HG03439 (cell line): ENCODE results near the gene TIPARP.

Source experiments
- ATAC-seq: cut with Tn5 transposase; IDR thresholded peaks from one replicate; pipeline ENCODE4 v1.9.1; 2021; ENCODE audit warnings: mild to moderate bottlenecking, moderate library complexity; ENCODE audit not compliant: unreplicated experiment

Gene TIPARP

GRCh38 chr3:156675830-156676767 lies 1.7 kb downstream of the TIPARP start:
- no peak for ATAC-seq

- ATAC-seq, result no peak
Observed at GRCh38 chr3:156676768-156677479, 2.5 kb downstream of the TIPARP start.

GRCh38 chr3:156677536-156677935 lies 3.1 kb downstream of the TIPARP start:
- no peak for ATAC-seq

- ATAC-seq, result no peak
Observed at GRCh38 chr3:156678197-156678596, 3.8 kb downstream of the TIPARP start.

GRCh38 chr3:156680243-156680914 lies 6.0 kb downstream of the TIPARP start:
- no peak for ATAC-seq

- ATAC-seq, result peak; percentile 66
Observed at GRCh38 chr3:156681002-156681401, 6.6 kb downstream of the TIPARP start.

- no peak for ATAC-seq
Observed at GRCh38 chr3:156682501-156682900, 8.1 kb downstream of the TIPARP start.

- no peak for ATAC-seq
Observed at GRCh38 chr3:156682963-156683362, 8.6 kb downstream of the TIPARP start.

GRCh38 chr3:156685198-156685597 lies 10.8 kb downstream of the TIPARP start:
- no peak for ATAC-seq

- ATAC-seq, result no peak
Observed at GRCh38 chr3:156685752-156686151, 11.4 kb downstream of the TIPARP start.

GRCh38 chr3:156687023-156687422 lies 12.6 kb downstream of the TIPARP start:
- no peak for ATAC-seq

- ATAC-seq, result no peak
Observed at GRCh38 chr3:156688632-156689452, 14.5 kb downstream of the TIPARP start.

GRCh38 chr3:156689608-156690007 lies 15.2 kb downstream of the TIPARP start:
- no peak for ATAC-seq

GRCh38 chr3:156691920-156692319 lies 17.5 kb downstream of the TIPARP start:
- ATAC-seq, result no peak

GRCh38 chr3:156693166-156693565 lies 18.8 kb downstream of the TIPARP start:
- ATAC-seq, result no peak

GRCh38 chr3:156694536-156694935 lies 20.1 kb downstream of the TIPARP start:
- no peak for ATAC-seq

GRCh38 chr3:156702367-156702766 lies 28.0 kb downstream of the TIPARP start:
- ATAC-seq, result no peak

- no peak for ATAC-seq
Observed at GRCh38 chr3:156704370-156705036, 30.1 kb downstream of the TIPARP start.

GRCh38 chr3:156705761-156706616 lies 31.6 kb downstream of the TIPARP start:
- ATAC-seq, result no peak
